ENCODE data around the gene ICAM1. TPM values are rescaled to one million over a fixed set of nuclear protein-coding genes. Genes with fewer than 3 reads are reported as not detected.

The ICAM1 gene
- polyA plus RNA-seq, 3 donors, result 21.6 to 118 (median 40.8) TPM

GRCh38 chr19:10306327-10306726 is 35.4 kb downstream of the ICAM1 start:
- DNase-seq, result no peak
- Histone ChIP-seq H3K27me3 (ENCODE audit: control insufficient read depth in 2 of 2, insufficient read depth in 2 of 2, low read length in 2 of 2) (no peaks in the 10 kb centered on the region), H3K4me2 (replicated peaks; ENCODE audit: extremely low read depth, low read length, poor library complexity, severe bottlenecking) (no peak overlapping the region), H3K4me3 (replicated peaks in 1 of 3; ENCODE audit: low read depth in 2 of 3, low read length in 3 of 3) (no peak overlapping the region), H4K20me1 (ENCODE audit: insufficient read depth, low read length) (no peaks in the 10 kb centered on the region), H3K27ac (ENCODE audit: low read depth in 1 of 2, low read length in 2 of 2) (no peak overlapping the region), H3K79me2 (ENCODE audit: insufficient read depth, low read length) (no peaks in the 10 kb centered on the region), H3K36me3 (replicated peaks in 1 of 2; ENCODE audit: control insufficient read depth in 1 of 2, insufficient read depth in 2 of 2, low read length in 2 of 2) (no peaks in the 10 kb centered on the region), H3K9ac (ENCODE audit: insufficient read depth, low read length, poor library complexity, severe bottlenecking) (no peak overlapping the region), H2AFZ (ENCODE audit: insufficient read depth, low read depth, low read length, poor library complexity, severe bottlenecking) (no peak overlapping the region), H3K9me3 (replicated peaks in 1 of 2; ENCODE audit: control insufficient read depth in 1 of 2, insufficient read depth in 1 of 2, low read length in 2 of 2) (no peaks in the 10 kb centered on the region), H3K4me1 (ENCODE audit: control insufficient read depth in 1 of 2, insufficient read depth in 2 of 2, low read length in 2 of 2) (peaks cover 26 to 33% of the 10 kb centered on the region in 2 donors)
- no CpG with 5 or more reads among the region's 5 CpGs for WGBS (ENCODE audit: insufficient coverage)
- H3K27me3 Mint-ChIP-seq (ENCODE audit: low read depth in 3 of 3), result peaks cover 2 to 9% (median 3%) of the 10 kb centered on the region in 3 donors
- peak overlapping the region in 2 of 7 donors; percentile 7 to 40 for H3K27ac Mint-ChIP-seq
- no peak overlapping the region for H3K4me3 Mint-ChIP-seq
- peaks cover 29% of the 10 kb centered on the region for H3K4me1 Mint-ChIP-seq
- intact Hi-C loops (cut with micrococcal nuclease), result no loop called here
- TF ChIP-seq CTCF (IDR thresholded peaks at IDR 0.05), result no peak
- H3K9me3 Mint-ChIP-seq, result no peaks in the 10 kb centered on the region
- peaks cover 2 to 8% of the 10 kb centered on the region in 2 donors for H3K36me3 Mint-ChIP-seq

GRCh38 chr19:10309423-10309822 is 38.5 kb downstream of the ICAM1 start, which contains the start of gene ZGLP1:
Gene ZGLP1, minus strand, starts transcription at chr19:10309815.
- Histone ChIP-seq H3K79me2 (ENCODE audit: insufficient read depth, low read length) (no peaks in the 10 kb centered on the region), H3K4me1 (ENCODE audit: control insufficient read depth in 1 of 2, insufficient read depth in 2 of 2, low read length in 2 of 2) (peaks cover 22 to 23% of the 10 kb centered on the region in 2 donors), H2AFZ (ENCODE audit: insufficient read depth, low read depth, low read length, poor library complexity, severe bottlenecking) (no peak within 1 kb of the TSS), H3K9me3 (replicated peaks in 1 of 2; ENCODE audit: control insufficient read depth in 1 of 2, insufficient read depth in 1 of 2, low read length in 2 of 2) (no peaks in the 10 kb centered on the region), H3K4me3 (replicated peaks in 1 of 3; ENCODE audit: low read depth in 2 of 3, low read length in 3 of 3) (no peak within 1 kb of the TSS), H4K20me1 (ENCODE audit: insufficient read depth, low read length) (no peaks in the 10 kb centered on the region), H3K36me3 (replicated peaks in 1 of 2; ENCODE audit: control insufficient read depth in 1 of 2, insufficient read depth in 2 of 2, low read length in 2 of 2) (no peaks in the 10 kb centered on the region), H3K9ac (ENCODE audit: insufficient read depth, low read length, poor library complexity, severe bottlenecking) (no peak within 1 kb of the TSS), H3K4me2 (replicated peaks; ENCODE audit: extremely low read depth, low read length, poor library complexity, severe bottlenecking) (no peak within 1 kb of the TSS), H3K27me3 (ENCODE audit: control insufficient read depth in 2 of 2, insufficient read depth in 2 of 2, low read length in 2 of 2) (no peaks in the 10 kb centered on the region), H3K27ac (ENCODE audit: low read depth in 1 of 2, low read length in 2 of 2) (no peak within 1 kb of the TSS)
- no peak within 1 kb of the TSS for H3K4me3 Mint-ChIP-seq
- TF ChIP-seq CTCF (IDR thresholded peaks at IDR 0.05), result no peak
- peaks cover 16% of the 10 kb centered on the region for H3K4me1 Mint-ChIP-seq
- H3K9me3 Mint-ChIP-seq, result no peaks in the 10 kb centered on the region
- intact Hi-C loops (cut with micrococcal nuclease), result no loop called here
- WGBS (ENCODE audit: insufficient coverage), result 95% methylated on average over 14 of the region's 24 CpGs
- peaks cover 0 to 6% (median 2%) of the 10 kb centered on the region in 3 donors for H3K27me3 Mint-ChIP-seq (ENCODE audit: low read depth in 3 of 3)
- peaks cover 2 to 7% of the 10 kb centered on the region in 2 donors for H3K36me3 Mint-ChIP-seq
- H3K27ac Mint-ChIP-seq, result peak within 1 kb of the TSS in 3 of 7 donors; percentile 37 to 60 (median 58)
- DNase-seq, result no peak

Data from CD14-positive monocyte (primary cell).